Fibroblast of lung (primary cell): Measurements from ENCODE around the gene ZNF490. TPM values are rescaled to one million over a fixed set of nuclear protein-coding genes. Genes with fewer than 3 reads are reported as not detected.

ENCODE experiments used
- DNase-seq, 2 donors: peaks; one replicate each; pipeline versions ENCODE4 v3.0.0 to v3.0.0-alpha.2; 2010; ENCODE audit warnings: low read depth in 2 of 2
- H2AFZ ChIP-seq: 2 replicates; pipeline ENCODE4 v1.5.1; 2012; ENCODE audit warnings: low read length, control low read depth, inconsistent platforms
- H3K27ac ChIP-seq: 2 replicates; pipeline ENCODE4 v1.5.1; 2011; ENCODE audit warnings: low read length, control low read depth; ENCODE audit not compliant: insufficient read depth
- H3K27me3 ChIP-seq: 2 replicates; pipeline ENCODE4 v1.5.1; 2011; ENCODE audit warnings: mild to moderate bottlenecking, low read length; ENCODE audit not compliant: control insufficient read depth, insufficient read depth
- H3K36me3 ChIP-seq: 2 replicates; pipeline ENCODE4 v1.5.1; 2011; ENCODE audit warnings: low read length; ENCODE audit not compliant: control insufficient read depth, insufficient read depth
- H3K4me1 ChIP-seq: 2 replicates; pipeline ENCODE4 v1.5.1; 2011; ENCODE audit warnings: low read length; ENCODE audit not compliant: control insufficient read depth, insufficient read depth; ENCODE audit errors: extremely low read depth
- H3K4me2 ChIP-seq: 2 replicates; pipeline ENCODE4 v1.5.1; 2011; ENCODE audit warnings: low read length, control low read depth; ENCODE audit not compliant: insufficient read depth; ENCODE audit errors: extremely low read depth
- H3K4me3 ChIP-seq, 4 experiments: fragments of 200-600 bp in 1 of 4; sonication (generic) in 1 of 4; replicated peaks in 1 of 4; 2 replicates each; pipeline ENCODE4 v1.5.1; 2011 to 2016; ENCODE audit warnings: low read length in 4 of 4, low read depth in 3 of 4, mild to moderate bottlenecking in 3 of 4, control low read depth in 2 of 4, inconsistent platforms in 1 of 4, mixed read lengths in 1 of 4; ENCODE audit not compliant: insufficient read depth in 1 of 4; ENCODE audit errors: control extremely low read depth in 1 of 4
- H3K79me2 ChIP-seq: 2 replicates; pipeline ENCODE4 v1.5.1; 2012; ENCODE audit warnings: mild to moderate bottlenecking, low read length, inconsistent platforms; ENCODE audit not compliant: control insufficient read depth, insufficient read depth
- H3K9ac ChIP-seq: 2 replicates; pipeline ENCODE4 v1.5.1; 2011; ENCODE audit warnings: mild to moderate bottlenecking, low read length, control low read depth; ENCODE audit not compliant: insufficient read depth
- H3K9me3 ChIP-seq: 2 replicates; pipeline ENCODE4 v1.5.1; 2012; ENCODE audit warnings: low read depth, low read length; ENCODE audit not compliant: control insufficient read depth, insufficient read depth
- H4K20me1 ChIP-seq: 2 replicates; pipeline ENCODE4 v1.5.1; 2011; ENCODE audit warnings: low read length; ENCODE audit not compliant: control insufficient read depth, insufficient read depth; ENCODE audit errors: extremely low read depth
- EZH2 ChIP-seq: IDR thresholded peaks from 2 replicates; pipeline ENCODE4 v1.5.1; 2012; ENCODE audit warnings: low read length, control low read depth, mild to moderate bottlenecking; ENCODE audit errors: missing control alignments
- polyA plus RNA-seq, 2 donors: library from polyadenylated mRNA; depleted of rRNA in 1 of 2; stranded (reverse) in 1 of 2; unstranded in 1 of 2; fragments of >200 nt; gene quantifications; 2 replicates each; pipeline ENCODE4 v1.2.1, GENCODE V29; 2011 to 2012; ENCODE audit warnings: missing spikeins in 1 of 2
- total RNA-seq: library from RNA; depleted of rRNA; stranded (reverse); fragments of >200 nt; gene quantifications from 2 replicates; pipeline ENCODE4 v1.2.1, GENCODE V29; 2014
- TF ChIP-seq, protein P1 (sequence below), 2 donors: IDR thresholded peaks in 1 of 2; conservative IDR thresholded peaks in 1 of 2; 1 replicate in 1 of 2; 2 replicates in 1 of 2; pipeline ENCODE4 v1.5.1; 2011 to 2012; ENCODE audit warnings: low read length in 2 of 2, control low read depth in 1 of 2, inconsistent platforms in 1 of 2, low read depth in 1 of 2, mild to moderate bottlenecking in 1 of 2

Gene ZNF490
- total and polyA plus RNA-seq, 2 donors (not counting 1 experiment from before 2014, with no cell fraction given): 3.9 to 16.8 TPM

DNA sequence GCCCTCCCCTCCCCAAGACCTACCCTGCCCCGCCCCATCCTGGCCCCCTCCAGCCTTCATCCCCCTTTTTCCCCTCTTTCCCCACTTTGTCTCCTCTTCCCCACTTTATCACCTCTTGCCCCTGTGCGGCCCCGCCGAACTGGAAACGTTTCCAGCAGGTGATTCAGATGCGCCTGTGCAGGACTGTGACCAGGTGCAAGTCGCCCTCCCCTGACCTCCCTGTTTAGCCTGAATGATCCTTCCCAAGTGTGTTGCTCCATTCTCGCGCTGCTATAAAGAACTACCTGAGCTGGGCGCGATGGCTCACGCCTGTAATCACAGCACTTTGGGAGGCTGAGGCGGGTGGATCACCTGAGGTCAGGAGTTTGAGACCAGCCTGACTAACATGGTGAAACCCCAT, 26.0 kb upstream of the ZNF490 start:
- Histone ChIP-seq H3K79me2 (no peaks in the 10 kb centered on the region), H3K27ac (no peak overlapping the region), H3K36me3 (no peaks in the 10 kb centered on the region), H2AFZ (no peak overlapping the region), H3K9me3 (no peaks in the 10 kb centered on the region), H3K27me3 (no peaks in the 10 kb centered on the region), H4K20me1 (no peaks in the 10 kb centered on the region), H3K4me2 (no peak overlapping the region), H3K9ac (no peak overlapping the region), H3K4me3 (no peak overlapping the region), H3K4me1 (no peaks in the 10 kb centered on the region)
- no peak for TF ChIP-seq EZH2
- TF ChIP-seq, protein P1, sequence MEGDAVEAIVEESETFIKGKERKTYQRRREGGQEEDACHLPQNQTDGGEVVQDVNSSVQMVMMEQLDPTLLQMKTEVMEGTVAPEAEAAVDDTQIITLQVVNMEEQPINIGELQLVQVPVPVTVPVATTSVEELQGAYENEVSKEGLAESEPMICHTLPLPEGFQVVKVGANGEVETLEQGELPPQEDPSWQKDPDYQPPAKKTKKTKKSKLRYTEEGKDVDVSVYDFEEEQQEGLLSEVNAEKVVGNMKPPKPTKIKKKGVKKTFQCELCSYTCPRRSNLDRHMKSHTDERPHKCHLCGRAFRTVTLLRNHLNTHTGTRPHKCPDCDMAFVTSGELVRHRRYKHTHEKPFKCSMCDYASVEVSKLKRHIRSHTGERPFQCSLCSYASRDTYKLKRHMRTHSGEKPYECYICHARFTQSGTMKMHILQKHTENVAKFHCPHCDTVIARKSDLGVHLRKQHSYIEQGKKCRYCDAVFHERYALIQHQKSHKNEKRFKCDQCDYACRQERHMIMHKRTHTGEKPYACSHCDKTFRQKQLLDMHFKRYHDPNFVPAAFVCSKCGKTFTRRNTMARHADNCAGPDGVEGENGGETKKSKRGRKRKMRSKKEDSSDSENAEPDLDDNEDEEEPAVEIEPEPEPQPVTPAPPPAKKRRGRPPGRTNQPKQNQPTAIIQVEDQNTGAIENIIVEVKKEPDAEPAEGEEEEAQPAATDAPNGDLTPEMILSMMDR (conservative IDR thresholded peaks at IDR 0.05 in 1 of 2, IDR thresholded peaks at IDR 0.05 in 1 of 2; ENCODE audit: low read depth in 1 of 2, low read length in 2 of 2): no peak
- DNase-seq: no peak

DNA sequence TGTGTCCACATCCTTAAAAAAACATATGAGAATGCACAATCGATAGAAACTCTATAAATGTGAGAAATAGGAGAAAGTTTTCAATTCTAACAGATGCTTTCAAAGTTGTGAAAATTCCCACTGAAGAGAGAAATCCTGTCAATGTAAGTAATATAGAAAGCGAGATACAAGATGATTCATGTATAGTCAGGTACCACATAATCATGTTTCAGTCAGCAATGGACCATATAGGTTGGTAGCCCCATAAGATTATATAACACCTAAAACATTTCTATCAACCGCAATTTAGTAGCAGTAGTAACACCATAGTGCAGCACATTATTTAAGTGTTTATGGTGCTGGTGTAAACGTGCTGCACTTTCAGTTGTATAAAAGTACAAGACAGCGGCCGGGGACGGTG, 18.6 kb upstream of the ZNF490 start:
- Histone ChIP-seq H4K20me1 (no peaks in the 10 kb centered on the region), H2AFZ (no peak overlapping the region), H3K9ac (no peak overlapping the region), H3K79me2 (no peaks in the 10 kb centered on the region), H3K36me3 (peaks cover 13% of the 10 kb centered on the region), H3K4me3 (no peak overlapping the region), H3K4me1 (no peaks in the 10 kb centered on the region), H3K4me2 (no peak overlapping the region), H3K27me3 (no peaks in the 10 kb centered on the region), H3K9me3 (peaks cover 6% of the 10 kb centered on the region), H3K27ac (no peak overlapping the region)
- no peak for DNase-seq
- TF ChIP-seq, protein P1 (conservative IDR thresholded peaks at IDR 0.05 in 1 of 2, IDR thresholded peaks at IDR 0.05 in 1 of 2; ENCODE audit: low read depth in 1 of 2, low read length in 2 of 2): no peak
- no peak for TF ChIP-seq EZH2

DNA sequence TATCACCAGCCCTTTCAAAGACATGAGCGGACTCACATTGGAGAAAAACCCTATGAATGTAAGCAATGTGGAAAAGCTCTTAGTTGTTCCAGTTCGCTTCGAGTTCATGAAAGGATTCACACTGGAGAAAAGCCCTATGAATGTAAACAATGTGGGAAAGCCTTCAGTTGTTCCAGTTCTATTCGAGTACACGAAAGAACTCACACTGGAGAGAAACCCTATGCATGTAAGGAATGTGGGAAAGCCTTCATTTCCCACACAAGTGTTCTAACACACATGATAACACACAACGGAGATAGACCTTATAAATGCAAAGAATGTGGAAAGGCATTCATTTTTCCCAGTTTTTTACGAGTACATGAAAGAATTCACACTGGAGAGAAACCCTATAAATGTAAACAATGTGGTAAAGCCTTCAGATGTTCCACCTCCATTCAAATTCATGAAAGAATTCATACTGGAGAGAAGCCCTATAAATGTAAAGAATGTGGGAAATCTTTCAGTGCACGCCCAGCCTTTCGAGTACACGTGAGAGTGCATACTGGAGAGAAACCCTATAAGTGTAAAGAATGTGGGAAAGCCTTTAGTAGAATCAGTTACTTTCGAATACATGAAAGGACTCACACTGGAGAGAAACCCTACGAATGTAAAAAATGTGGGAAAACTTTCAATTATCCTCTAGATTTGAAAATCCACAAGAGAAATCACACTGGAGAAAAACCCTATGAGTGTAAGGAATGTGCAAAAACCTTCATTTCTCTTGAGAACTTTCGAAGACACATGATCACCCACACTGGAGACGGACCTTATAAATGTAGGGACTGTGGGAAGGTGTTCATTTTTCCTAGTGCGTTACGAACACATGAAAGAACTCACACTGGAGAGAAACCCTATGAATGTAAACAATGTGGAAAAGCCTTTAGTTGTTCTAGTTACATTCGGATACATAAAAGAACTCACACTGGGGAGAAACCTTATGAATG, 17.7 kb upstream of the ZNF490 start:
- DNase-seq: peak; percentile 40 to 49
- Histone ChIP-seq H3K36me3 (peaks cover 13% of the 10 kb centered on the region), H3K9me3 (peaks cover 6% of the 10 kb centered on the region)

More for the DNA sequence above, 17.7 kb upstream of the ZNF490 start:
- Histone ChIP-seq H3K27me3 (no peaks in the 10 kb centered on the region), H3K79me2 (peaks cover 2% of the 10 kb centered on the region), H3K4me2 (no peak overlapping the region), H3K27ac (no peak overlapping the region), H3K4me1 (no peaks in the 10 kb centered on the region), H3K4me3 (no peak overlapping the region), H3K9ac (no peak overlapping the region), H4K20me1 (no peaks in the 10 kb centered on the region), H2AFZ (no peak overlapping the region)
- TF ChIP-seq EZH2: no peak
- TF ChIP-seq, protein P1 (conservative IDR thresholded peaks at IDR 0.05 in 1 of 2, IDR thresholded peaks at IDR 0.05 in 1 of 2; ENCODE audit: low read depth in 1 of 2, low read length in 2 of 2): no peak
